K562 (cell line): ENCODE results near the gene DNASE1L2.
A peak's percentile ranks its signal among the peaks of the same experiment; 100 is the strongest.

Experiments
- EP300 ChIP-seq: IDR thresholded peaks from 2 replicates; pipeline ENCODE4 v1.6.1; 2012; ENCODE audit warnings: low read length, improper control_type of control experiment
- ZNF444 ChIP-seq: fragments of 250-450 bp; sonication (Bioruptor Pico); IDR thresholded peaks from 2 replicates; pipeline ENCODE4 v1.4.0; 2020; ENCODE audit warnings: mild to moderate bottlenecking, moderate library complexity
- TF ChIP-seq, protein P1 (sequence below), 3 experiments: IDR thresholded peaks in 2 of 3; conservative IDR thresholded peaks in 1 of 3; 2 replicates each; pipeline ENCODE4 v1.5.1; 2011 to 2012; ENCODE audit warnings: low read length in 3 of 3, mild to moderate bottlenecking in 3 of 3, control low read depth in 2 of 3, improper control_type of control experiment in 1 of 3, inconsistent platforms in 1 of 3, low read depth in 1 of 3, mixed read lengths in 1 of 3, moderate library complexity in 1 of 3; ENCODE audit not compliant: insufficient read depth in 2 of 3

GRCh38 chr16:2267913-2268666 lies 31.8 kb downstream of the DNASE1L2 start, which contains the start of gene RNPS1:
- TF ChIP-seq ZNF444 (CRISPR knock-in tag) = no peak
- TF ChIP-seq, protein P1, sequence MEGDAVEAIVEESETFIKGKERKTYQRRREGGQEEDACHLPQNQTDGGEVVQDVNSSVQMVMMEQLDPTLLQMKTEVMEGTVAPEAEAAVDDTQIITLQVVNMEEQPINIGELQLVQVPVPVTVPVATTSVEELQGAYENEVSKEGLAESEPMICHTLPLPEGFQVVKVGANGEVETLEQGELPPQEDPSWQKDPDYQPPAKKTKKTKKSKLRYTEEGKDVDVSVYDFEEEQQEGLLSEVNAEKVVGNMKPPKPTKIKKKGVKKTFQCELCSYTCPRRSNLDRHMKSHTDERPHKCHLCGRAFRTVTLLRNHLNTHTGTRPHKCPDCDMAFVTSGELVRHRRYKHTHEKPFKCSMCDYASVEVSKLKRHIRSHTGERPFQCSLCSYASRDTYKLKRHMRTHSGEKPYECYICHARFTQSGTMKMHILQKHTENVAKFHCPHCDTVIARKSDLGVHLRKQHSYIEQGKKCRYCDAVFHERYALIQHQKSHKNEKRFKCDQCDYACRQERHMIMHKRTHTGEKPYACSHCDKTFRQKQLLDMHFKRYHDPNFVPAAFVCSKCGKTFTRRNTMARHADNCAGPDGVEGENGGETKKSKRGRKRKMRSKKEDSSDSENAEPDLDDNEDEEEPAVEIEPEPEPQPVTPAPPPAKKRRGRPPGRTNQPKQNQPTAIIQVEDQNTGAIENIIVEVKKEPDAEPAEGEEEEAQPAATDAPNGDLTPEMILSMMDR (IDR thresholded peaks at IDR 0.05 in 2 of 3, conservative IDR thresholded peaks at IDR 0.05 in 1 of 3; ENCODE audit: insufficient read depth in 2 of 3, low read depth in 1 of 3, low read length in 3 of 3) = no peak
- peak; percentile 46; the same call in 1 of the 2 replicates for TF ChIP-seq EP300
